Central memory CD4-positive, alpha-beta T cell (primary cell): ENCODE measurements around the gene VPS33A.
"Not testable (repeated sequence)": the region's sequence is repeated elsewhere in the genome, so short reads cannot be mapped to it uniquely, and the experiment has no call there.

Experiments
- DNase-seq: peaks from one replicate; pipeline ENCODE4 v3.0.0; 2022

VPS33A gene

GRCh38 chr12:122204167-122205052, 61.9 kb downstream of the VPS33A start:
- no peak for DNase-seq

- DNase-seq = peak; percentile 62
These were observed 62.8 kb downstream of the VPS33A start, which contains the start of gene B3GNT4 for GRCh38 chr12:122203301-122204166. Gene B3GNT4, plus strand, starts transcription at chr12:122203709. Its CDS starts 910 bp downstream, at chr12:122204619.

GRCh38 chr12:122202811-122203210, 63.5 kb downstream of the VPS33A start:
- not testable (repeated sequence) for DNase-seq

GRCh38 chr12:122202017-122202416, 64.3 kb downstream of the VPS33A start:
- no peak for DNase-seq

- no peak for DNase-seq
These were observed 64.9 kb downstream of the VPS33A start for GRCh38 chr12:122201381-122201780.

- no peak for DNase-seq
These were observed 65.6 kb downstream of the VPS33A start for GRCh38 chr12:122200541-122201175.

- DNase-seq = no peak
These were observed 66.6 kb downstream of the VPS33A start for GRCh38 chr12:122199484-122200355.

GRCh38 chr12:122197612-122197966, 68.7 kb downstream of the VPS33A start:
- DNase-seq = no peak

GRCh38 chr12:122195405-122195804, 70.9 kb downstream of the VPS33A start:
- no peak for DNase-seq

GRCh38 chr12:122194804-122195203, 71.5 kb downstream of the VPS33A start:
- DNase-seq = no peak

GRCh38 chr12:122192441-122192840, 73.9 kb downstream of the VPS33A start:
- no peak for DNase-seq

- DNase-seq = peak; percentile 47
These were observed 75.2 kb downstream of the VPS33A start for GRCh38 chr12:122190842-122191668.

- no peak for DNase-seq
These were observed 76.4 kb downstream of the VPS33A start for GRCh38 chr12:122189626-122190475.

- DNase-seq = no peak
These were observed 78.8 kb downstream of the VPS33A start for GRCh38 chr12:122187466-122187865.

- no peak for DNase-seq
These were observed 80.7 kb downstream of the VPS33A start for GRCh38 chr12:122185494-122186082.

GRCh38 chr12:122185079-122185478, 81.2 kb downstream of the VPS33A start:
- DNase-seq = no peak

GRCh38 chr12:122184517-122184916, 81.8 kb downstream of the VPS33A start:
- no peak for DNase-seq

GRCh38 chr12:122183588-122183940, 82.7 kb downstream of the VPS33A start:
- no peak for DNase-seq

- DNase-seq = no peak
These were observed 83.3 kb downstream of the VPS33A start, which contains the start of gene LRRC43 for GRCh38 chr12:122182887-122183587. Gene LRRC43, plus strand, starts transcription at chr12:122183123. Its CDS starts 22 bp downstream, at chr12:122183145.
